OCI-LY1 (cell line): Measurements from ENCODE around the gene UBE2G2.

Experiments used
- H2AFZ ChIP-seq: fragments of 200-600 bp; sonication (generic), shearing (Covaris generic); 2 replicates; pipeline ENCODE4 v1.6.0; 2014; ENCODE audit warnings: antibody characterized with exemption, mild to moderate bottlenecking, low read length
- H3F3A ChIP-seq: fragments of 200-600 bp; sonication (generic), shearing (Covaris generic); 2 replicates; pipeline ENCODE4 v1.6.0; 2014; ENCODE audit warnings: mild to moderate bottlenecking, antibody characterized with exemption, low read length, moderate library complexity; ENCODE audit not compliant: insufficient read depth
- H3K27ac ChIP-seq: fragments of 200-600 bp; sonication (generic); 2 replicates; pipeline ENCODE4 v1.5.1; 2014; ENCODE audit warnings: low read length, mixed run types, mild to moderate bottlenecking, low read depth; ENCODE audit not compliant: poor library complexity, severe bottlenecking
- H3K27me3 ChIP-seq: fragments of 200-600 bp; sonication (generic); 2 replicates; pipeline ENCODE4 v1.6.0; 2014; ENCODE audit warnings: antibody characterized with exemption, mild to moderate bottlenecking, low read length, moderate library complexity; ENCODE audit not compliant: insufficient read depth
- H3K36me3 ChIP-seq: fragments of 200-600 bp; sonication (generic); 2 replicates; pipeline ENCODE4 v1.6.1; 2014; ENCODE audit warnings: mild to moderate bottlenecking, antibody characterized with exemption, low read length, moderate library complexity, mixed read lengths; ENCODE audit not compliant: insufficient read depth
- H3K4me1 ChIP-seq: fragments of 200-600 bp; sonication (generic); 2 replicates; pipeline ENCODE4 v1.5.1; 2014; ENCODE audit warnings: mild to moderate bottlenecking, low read length, moderate library complexity; ENCODE audit not compliant: insufficient read depth, severe bottlenecking
- H3K4me2 ChIP-seq: fragments of 200-600 bp; sonication (generic), shearing (Covaris generic); 2 replicates; pipeline ENCODE4 v1.6.1; 2014; ENCODE audit warnings: low read length
- H3K4me3 ChIP-seq: fragments of 200-600 bp; sonication (generic); 2 replicates; pipeline ENCODE4 v1.5.1; 2014; ENCODE audit warnings: low read length, low read depth, mild to moderate bottlenecking, mixed read lengths; ENCODE audit not compliant: poor library complexity, severe bottlenecking
- H3K79me2 ChIP-seq: fragments of 200-600 bp; shearing (Covaris generic); 2 replicates; pipeline ENCODE4 v1.6.1; 2016; ENCODE audit warnings: mixed run types, low read length, mixed read lengths; ENCODE audit not compliant: insufficient read depth
- H3K9ac ChIP-seq: fragments of 200-600 bp; sonication (generic), shearing (Covaris generic); 2 replicates; pipeline ENCODE4 v1.6.1; 2014; ENCODE audit warnings: mild to moderate bottlenecking, low read length, mixed read lengths
- H3K9me2 ChIP-seq: fragments of 200-600 bp; sonication (generic), shearing (Covaris generic); 2 replicates; pipeline ENCODE4 v1.6.1; 2014; ENCODE audit warnings: low read depth, mild to moderate bottlenecking, low read length, mixed read lengths
- H3K9me3 ChIP-seq: fragments of 200-600 bp; shearing (Covaris generic); 2 replicates; pipeline ENCODE4 v1.6.1; 2014; ENCODE audit warnings: low read length, mixed read lengths
- H4K20me1 ChIP-seq: fragments of 200-600 bp; sonication (generic), shearing (Covaris generic); 2 replicates; pipeline ENCODE4 v1.6.0; 2016; ENCODE audit warnings: mild to moderate bottlenecking, low read length; ENCODE audit not compliant: insufficient read depth
- EZH2 ChIP-seq: fragments of 200-600 bp; sonication (generic), shearing (Covaris generic); IDR thresholded peaks from 2 replicates; pipeline ENCODE4 v1.8.0; 2017; ENCODE audit warnings: borderline replicate concordance, mixed run types, mild to moderate bottlenecking, antibody characterized with exemption, low read length, moderate library complexity, mixed read lengths
- TF ChIP-seq, protein P1 (sequence below): fragments of 200-600 bp; sonication (generic), shearing (Covaris generic); IDR thresholded peaks from 2 replicates; pipeline ENCODE4 v1.5.1; 2017; ENCODE audit warnings: mild to moderate bottlenecking, antibody characterized with exemption, low read length, moderate library complexity, mixed read lengths

The UBE2G2 gene

DNA sequence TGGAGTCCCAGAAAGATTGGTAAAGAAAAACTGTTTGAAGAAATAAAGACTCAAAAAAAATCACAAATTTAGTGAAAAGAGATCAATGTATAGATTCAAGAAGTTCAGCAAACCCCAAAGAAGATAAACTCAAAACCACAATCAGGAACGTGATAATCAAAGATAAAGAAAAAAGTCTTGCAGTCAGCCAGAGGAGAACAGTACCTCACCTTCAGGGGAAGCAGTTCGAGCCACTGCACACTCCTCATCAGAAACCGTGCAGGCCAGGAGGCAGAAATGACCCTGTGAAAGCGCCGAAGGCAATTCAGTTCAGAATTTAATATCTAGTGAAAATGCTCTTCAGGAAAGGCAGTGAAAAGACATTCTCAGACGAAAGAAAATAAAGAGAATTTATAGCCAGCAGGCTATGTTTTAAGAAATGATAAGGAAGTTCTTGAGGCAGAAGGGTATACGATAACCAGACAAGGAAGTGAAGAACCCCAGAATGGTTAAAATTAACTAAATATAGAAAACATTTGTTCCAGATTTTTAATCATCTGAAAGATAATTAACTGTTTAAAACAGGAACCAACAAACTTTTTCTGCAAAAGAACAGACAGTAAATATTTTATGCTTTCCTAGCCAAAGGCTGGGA lies 29.7 kb upstream of the UBE2G2 start:
- no peaks in the 10 kb centered on the region for H3K36me3 ChIP-seq
- H3K4me2 ChIP-seq = no peak overlapping the region
- no peak overlapping the region for H3K4me3 ChIP-seq
- H3K27ac ChIP-seq = no peak overlapping the region
- no peaks in the 10 kb centered on the region for H3K79me2 ChIP-seq
- H3K27me3 ChIP-seq = no peaks in the 10 kb centered on the region; the same call in 1 of the 2 replicates
- H3K9me2 ChIP-seq = no peaks in the 10 kb centered on the region
- no peaks in the 10 kb centered on the region for H3F3A ChIP-seq
- peaks cover 6% of the 10 kb centered on the region; the same call in 1 of the 2 replicates for H3K9me3 ChIP-seq
- TF ChIP-seq EZH2 = no peak
- TF ChIP-seq, protein P1, sequence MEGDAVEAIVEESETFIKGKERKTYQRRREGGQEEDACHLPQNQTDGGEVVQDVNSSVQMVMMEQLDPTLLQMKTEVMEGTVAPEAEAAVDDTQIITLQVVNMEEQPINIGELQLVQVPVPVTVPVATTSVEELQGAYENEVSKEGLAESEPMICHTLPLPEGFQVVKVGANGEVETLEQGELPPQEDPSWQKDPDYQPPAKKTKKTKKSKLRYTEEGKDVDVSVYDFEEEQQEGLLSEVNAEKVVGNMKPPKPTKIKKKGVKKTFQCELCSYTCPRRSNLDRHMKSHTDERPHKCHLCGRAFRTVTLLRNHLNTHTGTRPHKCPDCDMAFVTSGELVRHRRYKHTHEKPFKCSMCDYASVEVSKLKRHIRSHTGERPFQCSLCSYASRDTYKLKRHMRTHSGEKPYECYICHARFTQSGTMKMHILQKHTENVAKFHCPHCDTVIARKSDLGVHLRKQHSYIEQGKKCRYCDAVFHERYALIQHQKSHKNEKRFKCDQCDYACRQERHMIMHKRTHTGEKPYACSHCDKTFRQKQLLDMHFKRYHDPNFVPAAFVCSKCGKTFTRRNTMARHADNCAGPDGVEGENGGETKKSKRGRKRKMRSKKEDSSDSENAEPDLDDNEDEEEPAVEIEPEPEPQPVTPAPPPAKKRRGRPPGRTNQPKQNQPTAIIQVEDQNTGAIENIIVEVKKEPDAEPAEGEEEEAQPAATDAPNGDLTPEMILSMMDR = no peak
- no peaks in the 10 kb centered on the region for H3K4me1 ChIP-seq
- no peaks in the 10 kb centered on the region for H4K20me1 ChIP-seq
- no peak overlapping the region for H3K9ac ChIP-seq
- H2AFZ ChIP-seq = no peak overlapping the region

DNA sequence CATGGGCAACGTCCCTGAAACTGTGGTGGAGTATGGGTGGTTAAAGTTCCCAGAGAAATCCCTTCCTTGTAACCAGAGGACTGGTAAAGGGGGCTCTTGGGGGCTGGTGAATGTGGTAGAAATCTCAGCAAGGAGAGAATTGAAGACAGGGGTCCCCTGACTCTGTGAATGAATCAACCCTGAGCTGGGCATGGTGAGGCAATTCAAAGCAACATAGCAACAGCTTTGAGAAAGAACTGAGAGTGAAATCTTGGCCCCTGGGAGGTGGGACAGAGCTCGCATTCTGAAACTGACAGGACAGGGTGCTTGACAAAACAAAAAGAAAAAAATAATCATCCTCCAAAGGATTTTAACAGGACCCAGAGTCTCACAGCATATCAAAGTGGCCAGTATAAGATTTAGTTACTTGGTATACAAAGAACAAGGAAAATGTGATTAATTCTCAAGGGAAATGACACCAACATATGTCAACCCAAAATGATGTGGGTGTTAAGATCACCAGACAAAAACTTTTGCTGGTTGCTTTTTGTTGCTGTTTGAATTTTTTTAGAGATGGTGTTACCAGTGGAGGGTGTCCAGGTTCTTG lies 28.0 kb upstream of the UBE2G2 start:
- no peaks in the 10 kb centered on the region for H4K20me1 ChIP-seq
- no peaks in the 10 kb centered on the region for H3K9me2 ChIP-seq
- H3K36me3 ChIP-seq = no peaks in the 10 kb centered on the region
- H3F3A ChIP-seq = no peaks in the 10 kb centered on the region
- H3K27me3 ChIP-seq = no peaks in the 10 kb centered on the region; the same call in 1 of the 2 replicates
- H2AFZ ChIP-seq = no peak overlapping the region
- no peak overlapping the region for H3K4me3 ChIP-seq
- peaks cover 6% of the 10 kb centered on the region; the same call in 1 of the 2 replicates for H3K9me3 ChIP-seq
- H3K27ac ChIP-seq = no peak overlapping the region
- no peaks in the 10 kb centered on the region for H3K79me2 ChIP-seq
- TF ChIP-seq, protein P1 = no peak
- no peak for TF ChIP-seq EZH2
- H3K4me2 ChIP-seq = no peak overlapping the region
- H3K9ac ChIP-seq = no peak overlapping the region
- no peaks in the 10 kb centered on the region for H3K4me1 ChIP-seq

DNA sequence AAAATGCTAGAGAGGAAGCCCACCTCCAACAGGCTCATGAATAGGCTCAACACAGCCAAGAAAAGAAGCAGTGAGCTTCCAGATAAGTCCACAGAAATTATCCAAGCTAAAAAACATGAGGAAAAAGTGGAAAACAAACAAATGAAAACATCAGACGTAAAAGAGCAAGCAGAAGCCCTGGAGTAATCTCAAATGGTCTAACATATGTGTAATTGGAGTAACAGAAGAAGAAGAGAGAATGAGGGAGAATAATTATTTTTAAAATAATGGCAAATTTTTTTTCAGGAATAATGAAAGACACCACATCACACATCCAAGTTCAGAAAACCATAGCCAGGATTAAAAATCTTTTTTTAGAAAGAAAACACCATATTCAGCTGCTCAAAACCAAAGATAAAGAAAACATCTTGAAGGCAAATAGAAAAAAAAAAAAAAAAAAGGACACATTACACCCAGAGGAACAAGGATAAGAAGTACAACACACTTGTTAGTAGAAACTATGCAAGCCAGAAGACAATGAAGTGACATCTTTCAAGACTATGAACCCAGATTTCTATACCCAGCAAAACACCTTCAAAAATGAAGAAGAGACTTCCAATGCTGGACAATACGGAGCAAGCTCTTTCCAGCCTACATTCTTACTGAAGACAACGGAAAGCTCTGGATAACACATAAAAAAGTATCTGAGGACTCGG lies 26.9 kb upstream of the UBE2G2 start:
- Histone ChIP-seq H3K9me2 (no peaks in the 10 kb centered on the region), H3K9me3 (peaks cover 6% of the 10 kb centered on the region; the same call in 1 of the 2 replicates)

More for the DNA sequence above, 26.9 kb upstream of the UBE2G2 start:
- TF ChIP-seq, protein P1 = no peak
- TF ChIP-seq EZH2 = no peak
- Histone ChIP-seq H3K27me3 (no peaks in the 10 kb centered on the region; the same call in 1 of the 2 replicates), H3K27ac (no peak overlapping the region), H3K4me2 (no peak overlapping the region), H3K4me1 (no peaks in the 10 kb centered on the region), H3F3A (no peaks in the 10 kb centered on the region), H3K9ac (no peak overlapping the region), H2AFZ (no peak overlapping the region), H3K79me2 (no peaks in the 10 kb centered on the region), H3K36me3 (no peaks in the 10 kb centered on the region), H3K4me3 (no peak overlapping the region), H4K20me1 (no peaks in the 10 kb centered on the region)
